Measurements from ENCODE around the gene SH3RF3.

DNA sequence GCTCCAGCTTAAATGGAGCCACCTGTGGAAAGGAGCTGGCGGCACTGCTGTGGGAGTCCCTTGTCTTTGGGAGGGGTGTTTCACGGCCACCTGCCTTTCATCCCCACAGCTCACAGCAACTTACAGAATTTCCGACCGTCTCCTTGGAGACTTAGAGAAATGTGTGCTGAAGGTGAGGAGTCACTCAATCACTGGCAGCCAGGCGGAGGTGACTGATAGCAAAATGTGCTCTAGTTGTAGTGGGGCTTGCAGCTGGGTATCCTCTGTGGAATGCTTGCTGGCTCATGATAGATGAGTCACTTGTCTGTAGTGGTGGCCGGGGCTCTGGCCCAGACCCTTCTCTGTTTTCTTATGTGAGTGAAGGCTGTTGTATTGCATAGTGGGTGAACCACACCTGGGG, 110.7 kb downstream of the SH3RF3 start:
- no peak for TF ChIP-seq EZH2 (IDR thresholded peaks at IDR 0.05; ENCODE audit: insufficient read depth, low read length)
- TF ChIP-seq, protein P1, sequence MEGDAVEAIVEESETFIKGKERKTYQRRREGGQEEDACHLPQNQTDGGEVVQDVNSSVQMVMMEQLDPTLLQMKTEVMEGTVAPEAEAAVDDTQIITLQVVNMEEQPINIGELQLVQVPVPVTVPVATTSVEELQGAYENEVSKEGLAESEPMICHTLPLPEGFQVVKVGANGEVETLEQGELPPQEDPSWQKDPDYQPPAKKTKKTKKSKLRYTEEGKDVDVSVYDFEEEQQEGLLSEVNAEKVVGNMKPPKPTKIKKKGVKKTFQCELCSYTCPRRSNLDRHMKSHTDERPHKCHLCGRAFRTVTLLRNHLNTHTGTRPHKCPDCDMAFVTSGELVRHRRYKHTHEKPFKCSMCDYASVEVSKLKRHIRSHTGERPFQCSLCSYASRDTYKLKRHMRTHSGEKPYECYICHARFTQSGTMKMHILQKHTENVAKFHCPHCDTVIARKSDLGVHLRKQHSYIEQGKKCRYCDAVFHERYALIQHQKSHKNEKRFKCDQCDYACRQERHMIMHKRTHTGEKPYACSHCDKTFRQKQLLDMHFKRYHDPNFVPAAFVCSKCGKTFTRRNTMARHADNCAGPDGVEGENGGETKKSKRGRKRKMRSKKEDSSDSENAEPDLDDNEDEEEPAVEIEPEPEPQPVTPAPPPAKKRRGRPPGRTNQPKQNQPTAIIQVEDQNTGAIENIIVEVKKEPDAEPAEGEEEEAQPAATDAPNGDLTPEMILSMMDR (IDR thresholded peaks at IDR 0.05; ENCODE audit: insufficient read depth, low read depth, low read length) = no peak
